ENCODE results near the gene KNG1.

Gene KNG1

GRCh38 chr3:186782542-186783057, 65.4 kb downstream of the KNG1 start:
- DNase-seq = no peak

- DNase-seq = peak; percentile 91
These were observed 66.0 kb downstream of the KNG1 start, which contains the start of gene EIF4A2 for GRCh38 chr3:186783058-186783730. EIF4A2 (plus strand) TSS chr3:186783577; CDS start chr3:186783611, 34 bp downstream.

- peak; percentile 86 for DNase-seq
These were observed 66.8 kb downstream of the KNG1 start for GRCh38 chr3:186783731-186784515.

GRCh38 chr3:186784820-186785494, 67.8 kb downstream of the KNG1 start:
- no peak for DNase-seq

GRCh38 chr3:186785495-186786018, 68.4 kb downstream of the KNG1 start:
- DNase-seq = no peak

- no peak for DNase-seq
These were observed 69.8 kb downstream of the KNG1 start for GRCh38 chr3:186786922-186787321.

GRCh38 chr3:186787642-186788481, 70.7 kb downstream of the KNG1 start:
- no peak for DNase-seq

- DNase-seq = no peak
These were observed 71.6 kb downstream of the KNG1 start for GRCh38 chr3:186788482-186789370.

- DNase-seq = no peak
These were observed 72.5 kb downstream of the KNG1 start for GRCh38 chr3:186789554-186790260.

GRCh38 chr3:186790261-186790981, 73.3 kb downstream of the KNG1 start:
- DNase-seq = no peak

Measured in CD4-positive, alpha-beta T cell treated with Interleukin-17A for 4 hours (primary cell).